H1 (cell line): ENCODE measurements around the gene CBFB. TPM values are rescaled to one million over a fixed set of nuclear protein-coding genes. Genes with fewer than 3 reads are reported as not detected.

Experiments used
- CTCF ChIA-PET: fragments of 300-600 bp; sonication (Branson Sonifier 250); formaldehyde crosslinking; loops from one replicate; lab custom pipeline; 2021; ENCODE audit not compliant: partially characterized antibody; lab: Charles Lee
- POLR2A ChIA-PET: fragments of 300-600 bp; sonication (Branson Sonifier 250); formaldehyde crosslinking; loops from one replicate; lab custom pipeline; 2021; ENCODE audit warnings: inconsistent platforms; ENCODE audit not compliant: partially characterized antibody; lab: Charles Lee
- DNase-seq, 2 experiments: peaks; one replicate each; pipeline versions ENCODE4 v3.0.0 to v3.0.0-alpha.2; 2010 to 2022; ENCODE audit warnings: low spot score in 2 of 2, low read depth in 1 of 2, mixed read lengths in 1 of 2
- FAIRE-seq: peaks from 2 replicates; lab custom pipeline; 2011; peaks lifted over from hg19 to GRCh38; lab: Jason Lieb, UNC
- H2AFZ ChIP-seq: 2 replicates; pipeline ENCODE4 v1.8.1; 2012; ENCODE audit warnings: low read length, inconsistent platforms
- H2AK5ac ChIP-seq: 2 replicates; pipeline ENCODE4 v1.6.1; 2013; ENCODE audit warnings: low read depth, low read length
- H2BK120ac ChIP-seq: replicated peaks from 2 replicates; pipeline ENCODE3; 2013; ENCODE audit warnings: low read depth, low read length, inconsistent platforms
- H2BK12ac ChIP-seq: 2 replicates; pipeline ENCODE4 v1.6.1; 2013; ENCODE audit warnings: low read depth, low read length
- H2BK15ac ChIP-seq: 2 replicates; pipeline ENCODE4 v1.6.1; 2013; ENCODE audit warnings: low read length
- H2BK20ac ChIP-seq: 2 replicates; pipeline ENCODE4 v1.6.1; 2013; ENCODE audit warnings: low read length
- H2BK5ac ChIP-seq: 2 replicates; pipeline ENCODE4 v1.6.1; 2013; ENCODE audit warnings: low read depth, low read length
- H3K14ac ChIP-seq: 2 replicates; pipeline ENCODE4 v1.6.1; 2013; ENCODE audit warnings: inconsistent platforms; ENCODE audit not compliant: insufficient read length
- H3K18ac ChIP-seq: 2 replicates; pipeline ENCODE4 v1.6.1; 2013; ENCODE audit warnings: low read length; ENCODE audit errors: extremely low read depth
- H3K23ac ChIP-seq: 2 replicates; pipeline ENCODE4 v1.6.1; 2013; ENCODE audit warnings: inconsistent platforms; ENCODE audit not compliant: insufficient read length
- H3K23me2 ChIP-seq: 2 replicates; pipeline ENCODE4 v1.6.1; 2013; ENCODE audit warnings: low read depth, low read length
- H3K27ac ChIP-seq: 2 replicates; pipeline ENCODE4 v1.6.1; 2011; ENCODE audit warnings: low read depth, low read length, inconsistent platforms
- H3K27me3 ChIP-seq, 4 experiments: replicated peaks in 1 of 4; 1 replicate in 1 of 4; 2 replicates in 3 of 4; pipeline versions ENCODE4 v1.6.1 to v1.8.1; 2011 to 2013; ENCODE audit warnings: low read length in 3 of 4, mild to moderate bottlenecking in 3 of 4, inconsistent platforms in 2 of 4, mixed read lengths in 2 of 4, moderate library complexity in 1 of 4; ENCODE audit not compliant: control insufficient read depth in 3 of 4, insufficient read depth in 3 of 4; ENCODE audit errors: extremely low read depth in 1 of 4
- H3K36me3 ChIP-seq, 4 experiments: 2 replicates each; pipeline versions ENCODE4 v1.6.1 to v1.8.1; 2011 to 2013; ENCODE audit warnings: mild to moderate bottlenecking in 4 of 4, low read length in 3 of 4, moderate library complexity in 2 of 4, control low read depth in 1 of 4, inconsistent platforms in 1 of 4; ENCODE audit not compliant: insufficient read depth in 4 of 4, control insufficient read depth in 2 of 4
- H3K4ac ChIP-seq: replicated peaks from 2 replicates; pipeline ENCODE3; 2013; ENCODE audit warnings: low read length, low read depth, mixed read lengths, inconsistent platforms; ENCODE audit not compliant: insufficient read length
- H3K4me1 ChIP-seq, 4 experiments: replicated peaks in 1 of 4; 1 replicate in 1 of 4; 2 replicates in 3 of 4; pipeline versions ENCODE4 v1.6.1 to v1.8.1; 2011 to 2013; ENCODE audit warnings: low read length in 3 of 4, inconsistent platforms in 2 of 4, mixed read lengths in 1 of 4; ENCODE audit not compliant: insufficient read depth in 4 of 4, control insufficient read depth in 3 of 4
- H3K4me2 ChIP-seq, 2 experiments: 2 replicates each; pipeline versions ENCODE4 v1.6.1 to v1.8.1; 2011 to 2013; ENCODE audit warnings: low read depth in 2 of 2, low read length in 2 of 2, control low read depth in 1 of 2, inconsistent platforms in 1 of 2, mild to moderate bottlenecking in 1 of 2; ENCODE audit not compliant: insufficient read depth in 1 of 2
- H3K4me3 ChIP-seq, 4 experiments: fragments of 200-600, 300-600 bp in 1 of 4; sonication (generic), shearing (Covaris generic), sonication (Bioruptor Twin) in 1 of 4; 2 replicates each; pipeline versions ENCODE4 v1.5.1 to v1.8.1; 2011 to 2016; ENCODE audit warnings: low read length in 4 of 4, low read depth in 3 of 4, control low read depth in 2 of 4, inconsistent platforms in 2 of 4, mild to moderate bottlenecking in 2 of 4, mixed read lengths in 1 of 4, moderate library complexity in 1 of 4; ENCODE audit not compliant: insufficient read depth in 2 of 4; ENCODE audit errors: extremely low read depth in 1 of 4
- H3K56ac ChIP-seq: replicated peaks from 2 replicates; pipeline ENCODE3; 2013; ENCODE audit warnings: low read depth, mild to moderate bottlenecking, mixed read lengths, low read length, inconsistent platforms; ENCODE audit not compliant: insufficient read length
- H3K79me1 ChIP-seq: 2 replicates; pipeline ENCODE4 v1.6.1; 2013; ENCODE audit warnings: low read depth, low read length, control low read depth
- H3K79me2 ChIP-seq, 2 experiments: 2 replicates each; pipeline versions ENCODE4 v1.6.1 to v1.8.1; 2012 to 2013; ENCODE audit warnings: low read length in 2 of 2, mild to moderate bottlenecking in 2 of 2, inconsistent platforms in 1 of 2; ENCODE audit not compliant: insufficient read depth in 2 of 2, control insufficient read depth in 1 of 2
- H3K9ac ChIP-seq, 4 experiments: replicated peaks in 1 of 4; 1 replicate in 1 of 4; 2 replicates in 3 of 4; pipeline versions ENCODE4 v1.6.1 to v1.8.1; 2011 to 2013; ENCODE audit warnings: low read depth in 3 of 4, low read length in 3 of 4, control low read depth in 2 of 4, mild to moderate bottlenecking in 2 of 4, moderate library complexity in 2 of 4, inconsistent platforms in 1 of 4; ENCODE audit errors: extremely low read depth in 1 of 4
- H3K9me3 ChIP-seq, 2 experiments: 2 replicates each; pipeline versions ENCODE4 v1.6.1 to v1.8.1; 2012 to 2013; ENCODE audit warnings: mild to moderate bottlenecking in 2 of 2, moderate library complexity in 2 of 2, control low read depth in 1 of 2, inconsistent platforms in 1 of 2, low read depth in 1 of 2, low read length in 1 of 2, mixed read lengths in 1 of 2; ENCODE audit not compliant: insufficient read depth in 2 of 2
- H4K20me1 ChIP-seq, 2 experiments: replicated peaks in 1 of 2; 2 replicates each; pipeline versions ENCODE3 to v1.8.1; 2011 to 2013; ENCODE audit warnings: inconsistent platforms in 2 of 2, low read length in 2 of 2, mild to moderate bottlenecking in 1 of 2; ENCODE audit not compliant: insufficient read depth in 2 of 2, control insufficient read depth in 1 of 2
- H4K5ac ChIP-seq: 2 replicates; pipeline ENCODE4 v1.6.1; 2013; ENCODE audit warnings: low read length, low read depth, mixed read lengths, inconsistent platforms; ENCODE audit not compliant: insufficient read length
- H4K8ac ChIP-seq: 2 replicates; pipeline ENCODE4 v1.8.0; 2013; ENCODE audit warnings: mild to moderate bottlenecking, moderate library complexity, low read length, inconsistent platforms; ENCODE audit not compliant: insufficient read depth; ENCODE audit errors: extremely low read depth
- H4K91ac ChIP-seq: replicated peaks from 2 replicates; pipeline ENCODE3; 2013; ENCODE audit warnings: low read length, mixed read lengths, inconsistent platforms; ENCODE audit not compliant: insufficient read length
- HDAC6 ChIP-seq: IDR thresholded peaks from one replicate; pipeline ENCODE4 v1.7.1; 2012; ENCODE audit warnings: low read depth, mild to moderate bottlenecking, inconsistent platforms, low read length, moderate library complexity
- POLR2A ChIP-seq, 2 experiments: IDR thresholded peaks; 1 replicate in 1 of 2; 2 replicates in 1 of 2; pipeline ENCODE4 v1.6.1; 2011; ENCODE audit warnings: low read depth in 2 of 2, low read length in 2 of 2, mild to moderate bottlenecking in 2 of 2; ENCODE audit errors: control extremely low read depth in 1 of 2
- SAP30 ChIP-seq: fragments of 300-600 bp; sonication (generic); IDR thresholded peaks from 2 replicates; pipeline ENCODE4 v1.7.1; 2012; ENCODE audit warnings: low read length, moderate library complexity, mild to moderate bottlenecking, inconsistent platforms; ENCODE audit not compliant: insufficient read depth, insufficient replicate concordance
- SIRT6 ChIP-seq: IDR thresholded peaks from one replicate; pipeline ENCODE4 v1.7.1; 2012; ENCODE audit warnings: low read length, inconsistent platforms
- WGBS, 2 experiments: shearing (Covaris generic) in 1 of 2; methylation state at CpG; one replicate each; pipeline versions ENCODE4 v1.1.6 to v1.1.7; 2013 to 2015; ENCODE audit warnings: low lambda C conversion rate in 2 of 2, mixed read lengths in 2 of 2, inconsistent platforms in 1 of 2, low coverage in 1 of 2, missing lambda C conversion rate in 1 of 2; ENCODE audit not compliant: insufficient replicate concordance in 2 of 2, insufficient coverage in 1 of 2, insufficient read length in 1 of 2; ENCODE audit errors: extremely low coverage in 1 of 2, missing lambda C conversion rate in 1 of 2; 5-methylcytosine and 5-hydroxymethylcytosine counted together
- polyA plus RNA-seq, 7 experiments: library from polyadenylated mRNA; depleted of rRNA in 3 of 7; stranded (reverse) in 5 of 7; unstranded in 2 of 7; fragments of >200 nt in 5 of 7; fragments of 200-250 nt in 2 of 7; gene quantifications; 1 replicate in 5 of 7; 2 replicates in 1 of 7; 4 replicates in 1 of 7; pipeline versions ENCODE4 v1.2.1 to v1.2.3, GENCODE V29; 2011 to 2013; ENCODE audit warnings: missing spikeins in 2 of 7, mixed read lengths in 2 of 7
- total RNA-seq: library from RNA; stranded (reverse); fragmentation: NEBNext Ultra II Directional; extraction: Animal tissue kit (Norgen Biotek cat#: 25700); gene quantifications from 2 replicates; pipeline ENCODE4 v1.2.1, GENCODE V29; 2021
- TF ChIP-seq, protein P1 (sequence below): IDR thresholded peaks from 2 replicates; pipeline ENCODE4 v1.6.1; 2011; ENCODE audit warnings: low read depth, mild to moderate bottlenecking, low read length; ENCODE audit not compliant: insufficient read depth

CBFB gene
- total and polyA plus RNA-seq, 2 of the 8 experiments (the other 6 are each of a cell fraction or from before 2014, with no cell fraction given), result 11.5 to 31.6 TPM

DNA sequence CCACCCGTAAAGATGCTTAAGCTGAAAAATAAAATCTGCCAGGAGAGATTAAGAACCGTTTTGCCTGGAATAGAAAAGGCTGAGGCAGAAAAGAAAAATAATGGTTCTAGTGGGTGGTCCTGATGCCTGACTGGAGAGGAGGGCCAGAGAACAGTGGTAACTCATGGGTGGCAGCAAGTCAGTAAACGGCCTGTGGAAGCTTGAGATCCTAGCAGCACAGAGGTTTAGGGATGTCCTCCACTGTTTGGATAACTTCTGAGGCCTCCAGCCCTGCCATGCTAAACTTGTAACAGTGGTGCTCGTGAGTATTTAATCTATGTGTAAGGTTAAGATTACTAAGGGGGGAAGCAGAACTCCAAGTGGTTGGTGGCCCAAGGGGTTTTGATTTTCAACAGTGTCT is 59.6 kb downstream of the CBFB start:
- CTCF ChIA-PET, result no interaction called here

More for the DNA sequence above, 59.6 kb downstream of the CBFB start:
- DNase-seq, result no peak
- Histone ChIP-seq H3K79me2 (no peaks in the 10 kb centered on the region), H2BK20ac (no peak overlapping the region), H2BK12ac (no peak overlapping the region), H3K14ac (no peak overlapping the region), H4K5ac (no peak overlapping the region), H3K36me3 (no peaks in the 10 kb centered on the region), H3K23me2 (no peaks in the 10 kb centered on the region), H2AK5ac (no peak overlapping the region), H3K9me3 (no peaks in the 10 kb centered on the region), H3K4me1 (no peaks in the 10 kb centered on the region), H3K4me2 (no peak overlapping the region), H3K79me1 (no peaks in the 10 kb centered on the region), H3K4ac (no peak overlapping the region), H4K91ac (no peak overlapping the region), H3K18ac (no peak overlapping the region), H3K23ac (no peak overlapping the region), H4K8ac (no peak overlapping the region), H3K56ac (no peak overlapping the region), H2BK120ac (no peak overlapping the region), H3K27me3 (no peaks in the 10 kb centered on the region), H3K27ac (no peak overlapping the region), H4K20me1 (peaks cover 0 to 2% of the 10 kb centered on the region in 2 experiments), H2AFZ (no peak overlapping the region), H3K4me3 (no peak overlapping the region), H2BK5ac (no peak overlapping the region), H3K9ac (no peak overlapping the region), H2BK15ac (no peak overlapping the region)
- WGBS, 2 experiments, result 85% methylated on average over 4 of the region's 4 CpGs; no CpG with 5 or more reads in 1 of the 2 experiments
- no peak for FAIRE-seq
- POLR2A ChIA-PET, result no interaction called here
- TF ChIP-seq, protein P1, sequence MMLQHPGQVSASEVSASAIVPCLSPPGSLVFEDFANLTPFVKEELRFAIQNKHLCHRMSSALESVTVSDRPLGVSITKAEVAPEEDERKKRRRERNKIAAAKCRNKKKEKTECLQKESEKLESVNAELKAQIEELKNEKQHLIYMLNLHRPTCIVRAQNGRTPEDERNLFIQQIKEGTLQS, result no peak
- TF ChIP-seq SIRT6 (no peak), POLR2A (IDR thresholded peaks at IDR 0.05; ENCODE audit: control extremely low read depth in 1 of 2, low read depth in 2 of 2, low read length in 2 of 2) (no peak), SAP30 (no peak), HDAC6 (no peak)
